Hematopoietic multipotent progenitor cell treated with erythropoietin and hydrocortisone succinate and interleukin-3 and kit ligand, for 17 days (in vitro differentiated cells): Measurements from ENCODE around the gene TPCN1.

ENCODE experiments used
- DNase-seq: peaks from one replicate; pipeline ENCODE4 v3.0.0-alpha.2; 2015; ENCODE audit warnings: low spot score

Gene TPCN1

DNA sequence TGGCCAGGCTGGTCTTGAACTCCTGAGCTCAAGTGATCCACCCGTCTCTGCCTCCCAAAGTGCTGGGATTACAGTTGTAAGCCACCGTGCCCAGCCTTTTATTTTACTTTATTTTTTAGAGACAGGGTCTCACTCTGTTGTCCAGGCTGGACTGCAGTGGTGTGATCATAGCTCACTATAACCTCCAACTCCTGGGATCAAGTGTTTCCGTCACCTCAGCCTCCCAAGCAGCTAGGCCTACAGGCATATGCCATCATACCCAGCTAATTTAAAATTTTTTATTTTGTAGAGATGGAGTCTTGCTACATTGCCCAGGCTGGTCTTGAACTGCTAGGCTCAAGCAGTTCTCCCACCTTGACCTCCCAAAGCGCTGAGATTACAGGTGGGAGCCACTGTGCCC, 3.7 kb downstream of the TPCN1 start:
- no peak for DNase-seq

DNA sequence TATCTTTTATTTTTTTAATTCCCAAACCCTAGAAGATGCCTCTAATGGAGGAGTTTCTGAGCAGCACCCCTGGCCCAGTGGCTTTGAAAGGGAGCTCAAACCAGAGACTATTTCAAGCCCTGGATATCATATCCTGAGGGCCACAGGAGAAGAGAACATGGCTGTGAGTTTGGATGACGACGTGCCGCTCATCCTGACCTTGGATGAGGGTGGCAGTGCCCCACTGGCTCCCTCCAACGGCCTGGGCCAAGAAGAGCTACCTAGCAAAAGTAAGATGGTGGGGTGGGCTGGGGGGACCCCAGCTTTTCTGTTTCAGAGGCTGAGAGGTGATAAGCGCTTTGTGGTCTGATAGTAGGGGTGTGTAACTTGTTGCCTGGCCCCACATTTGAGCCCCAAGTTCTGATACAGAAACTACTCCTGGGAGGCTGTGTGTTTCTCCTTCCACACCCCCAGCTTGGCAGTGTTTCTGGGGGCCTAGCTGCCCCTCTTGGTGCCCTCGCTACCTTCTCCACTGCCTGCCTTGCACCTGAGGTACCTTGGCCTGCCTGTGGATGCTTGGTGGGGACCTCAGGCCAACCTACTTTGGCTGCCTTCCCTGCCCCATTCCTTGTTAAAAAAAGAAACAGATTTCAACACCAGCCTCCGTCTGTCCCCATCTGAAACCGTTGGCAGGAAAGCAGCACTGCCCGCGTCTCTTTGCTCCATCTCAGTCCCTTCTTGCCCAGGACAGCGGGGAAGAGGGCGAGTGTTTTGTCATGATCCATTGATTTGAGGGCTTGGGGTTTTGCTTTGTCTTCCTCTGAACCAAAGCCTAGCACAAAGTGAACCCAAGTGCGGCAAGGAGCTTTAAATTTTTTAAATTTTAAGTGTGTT, 5.7 kb downstream of the TPCN1 start:
- DNase-seq, result no peak

DNA sequence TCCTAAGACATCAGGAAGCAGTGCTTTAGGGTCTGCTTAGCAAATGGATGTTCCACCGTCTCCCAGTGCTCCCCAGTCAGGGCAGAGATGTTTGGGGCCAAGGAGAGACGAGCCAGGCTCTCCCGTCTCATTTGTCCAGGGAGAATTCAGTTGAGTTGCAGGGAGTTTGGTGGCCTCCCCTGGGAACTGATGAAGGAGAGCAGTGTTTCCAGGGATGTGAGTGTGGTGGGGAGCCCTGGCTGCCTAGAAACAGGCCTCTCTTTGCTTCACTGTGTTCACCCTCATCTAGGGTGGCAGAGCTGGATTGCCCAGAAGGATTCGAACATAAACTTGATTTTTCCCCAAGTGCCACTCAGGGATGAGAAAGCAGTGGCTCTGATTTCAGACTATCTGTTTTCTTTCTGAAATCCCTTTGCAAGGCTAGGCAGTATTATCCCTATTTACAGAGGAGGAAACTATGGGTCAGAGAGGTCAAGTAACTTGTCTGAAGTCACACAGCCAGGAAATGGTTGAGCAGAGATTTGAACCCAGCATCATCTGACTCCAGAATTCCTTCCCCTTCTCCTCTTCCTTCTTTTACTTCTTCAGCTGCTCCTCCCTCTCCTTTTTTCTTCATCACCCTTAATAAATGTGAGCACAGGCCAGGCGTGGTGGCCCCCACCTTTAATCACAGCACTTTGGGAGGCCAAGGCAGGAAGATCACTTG, 6.6 kb downstream of the TPCN1 start:
- no peak for DNase-seq

DNA sequence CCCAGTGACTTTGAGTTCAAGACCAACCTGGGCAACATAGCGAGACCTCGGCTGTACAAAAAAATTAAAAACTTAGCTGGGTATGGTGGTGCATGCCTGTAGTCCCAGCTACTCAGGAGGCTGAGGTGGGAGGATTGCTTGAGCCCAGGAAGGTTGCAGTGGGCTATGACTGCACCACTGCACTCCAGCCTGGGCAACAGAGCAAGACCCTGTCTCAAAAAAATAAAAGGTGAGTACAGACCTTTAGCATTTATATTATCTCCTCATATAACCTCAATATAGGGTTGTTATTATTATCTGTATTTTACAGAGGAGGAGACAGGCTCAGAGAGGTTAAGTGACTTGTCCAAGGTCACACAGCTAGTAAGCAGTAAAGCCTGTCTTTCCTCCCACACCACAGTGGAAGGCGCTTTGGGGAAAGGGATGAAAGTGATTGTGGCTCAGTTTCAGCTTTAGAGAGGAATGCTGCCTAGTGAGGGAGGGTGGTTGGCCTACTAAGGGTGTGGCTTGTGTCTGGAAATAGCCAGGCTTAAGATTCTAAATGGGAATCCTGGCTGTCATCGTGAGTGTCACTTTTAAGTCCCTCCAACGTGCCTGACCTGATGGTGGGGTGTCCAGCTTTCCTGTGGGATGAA, 7.2 kb downstream of the TPCN1 start:
- no peak for DNase-seq

DNA sequence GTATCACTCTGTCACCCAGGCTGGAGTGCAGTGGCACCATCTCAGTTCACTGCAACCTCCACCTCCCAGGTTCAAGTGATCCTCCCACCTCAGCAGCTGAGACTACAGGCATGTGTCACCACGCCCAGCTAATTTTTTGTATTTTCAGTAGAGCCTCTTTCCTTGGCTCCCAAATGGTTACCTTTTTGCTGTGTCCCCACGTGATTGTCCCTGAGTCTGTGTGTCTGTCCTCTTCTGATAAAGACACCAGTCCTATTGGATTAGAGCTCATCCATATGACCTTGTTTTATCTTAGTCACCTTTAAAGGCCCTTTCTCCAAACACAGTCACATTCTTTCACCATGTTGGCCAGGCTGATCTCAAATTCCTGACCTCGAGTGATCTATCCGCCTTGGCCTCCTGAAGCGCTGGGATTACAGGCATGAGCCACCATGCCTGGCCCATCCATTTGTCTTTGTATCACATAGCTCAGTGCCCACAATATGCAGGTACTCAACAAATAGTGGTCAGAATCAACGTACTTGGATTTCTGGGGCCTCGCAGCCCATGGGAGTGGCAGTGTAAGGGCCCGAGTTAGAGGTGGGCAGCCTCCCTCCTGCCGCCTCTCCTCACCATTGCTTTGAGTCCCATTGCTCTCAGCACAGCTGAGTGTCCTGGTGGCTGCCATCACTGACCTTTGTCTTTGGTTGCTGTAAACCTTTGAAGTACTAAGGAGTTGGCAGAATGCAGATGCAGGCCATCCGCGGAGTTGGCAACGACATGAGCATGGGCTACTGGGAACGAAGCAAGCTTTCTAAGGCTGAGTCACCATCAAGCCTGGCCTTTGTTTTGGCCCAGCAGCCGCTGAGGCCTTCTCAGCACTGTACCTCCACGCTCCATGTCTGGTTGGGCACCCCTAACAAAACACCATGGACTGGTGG, 9.3 kb downstream of the TPCN1 start:
- DNase-seq, result no peak

DNA sequence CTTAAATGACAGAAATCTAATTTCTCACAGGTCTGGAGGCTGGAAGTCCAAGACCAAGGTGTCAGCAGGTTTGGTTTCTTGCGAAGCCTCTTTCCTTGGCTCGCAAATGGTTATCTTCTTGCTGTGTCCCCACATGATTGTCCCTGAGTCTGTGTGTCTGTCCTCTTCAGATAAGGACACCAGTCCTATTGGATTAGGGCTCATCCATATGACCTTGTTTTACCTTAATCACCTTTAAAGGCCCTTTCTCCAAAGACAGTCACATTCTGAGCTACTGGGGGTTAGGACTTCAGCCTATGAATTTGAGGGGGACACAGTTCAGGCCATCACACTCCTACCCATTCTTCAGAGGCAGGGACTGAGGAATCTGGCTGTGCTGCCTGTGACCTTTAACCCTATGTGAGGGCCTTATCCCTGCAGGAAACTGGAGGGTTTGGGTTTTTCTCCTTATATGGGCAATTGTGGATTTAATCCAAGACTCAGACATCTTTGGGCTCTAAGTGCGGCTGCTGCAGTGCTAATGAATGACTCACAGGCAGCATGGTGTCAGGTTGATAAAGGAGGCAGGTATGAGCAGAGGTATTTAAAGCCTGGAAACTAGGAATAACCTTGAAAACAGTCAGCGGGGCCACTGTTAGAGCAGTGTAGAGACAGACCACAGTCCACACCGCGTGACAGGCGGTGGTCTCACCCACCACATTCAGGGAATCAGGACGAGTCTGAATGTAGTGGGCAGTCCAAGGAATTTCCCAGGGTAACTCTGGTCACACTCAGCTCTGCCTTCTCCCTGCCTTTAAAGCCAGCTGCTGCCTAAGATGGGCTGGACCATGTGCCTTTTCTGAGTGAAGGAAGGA, 10.2 kb downstream of the TPCN1 start:
- peak; percentile 69 for DNase-seq

DNA sequence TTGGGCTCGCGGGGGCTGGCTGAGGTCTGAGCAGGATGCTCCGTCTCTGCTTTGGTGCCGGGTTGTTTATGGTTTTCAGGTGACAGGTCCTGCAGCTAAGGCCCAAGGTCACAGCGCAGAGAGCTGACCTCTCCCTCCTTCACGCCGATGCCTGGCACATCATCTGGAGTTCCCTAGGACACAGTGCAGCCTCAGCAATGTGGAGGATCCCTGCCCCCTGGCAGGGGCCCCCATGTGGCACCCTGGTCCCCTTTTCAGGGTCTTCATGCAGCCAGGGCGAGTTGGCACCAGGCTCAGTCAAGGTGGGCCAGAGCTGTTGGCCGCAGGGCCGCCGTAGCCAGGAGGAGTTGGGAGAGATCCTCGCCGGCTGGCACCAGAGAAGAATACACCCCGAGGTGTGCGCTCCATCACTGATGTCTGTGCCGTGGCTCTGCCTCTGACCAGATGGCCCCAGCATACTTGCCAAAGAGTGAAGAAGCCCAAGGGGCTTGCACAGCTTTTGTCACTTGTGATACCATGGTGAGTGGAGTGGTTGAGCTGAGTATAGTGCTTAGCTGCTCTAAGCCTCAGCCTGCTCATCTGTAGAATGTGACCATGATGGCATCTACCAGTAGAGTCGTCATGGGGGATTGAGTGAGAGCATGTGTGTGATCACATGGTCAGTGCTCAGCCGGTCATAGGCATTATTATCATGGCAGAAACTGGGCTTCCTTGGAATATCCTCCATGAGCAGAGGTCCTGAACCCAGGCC, 11.0 kb downstream of the TPCN1 start:
- no peak for DNase-seq

DNA sequence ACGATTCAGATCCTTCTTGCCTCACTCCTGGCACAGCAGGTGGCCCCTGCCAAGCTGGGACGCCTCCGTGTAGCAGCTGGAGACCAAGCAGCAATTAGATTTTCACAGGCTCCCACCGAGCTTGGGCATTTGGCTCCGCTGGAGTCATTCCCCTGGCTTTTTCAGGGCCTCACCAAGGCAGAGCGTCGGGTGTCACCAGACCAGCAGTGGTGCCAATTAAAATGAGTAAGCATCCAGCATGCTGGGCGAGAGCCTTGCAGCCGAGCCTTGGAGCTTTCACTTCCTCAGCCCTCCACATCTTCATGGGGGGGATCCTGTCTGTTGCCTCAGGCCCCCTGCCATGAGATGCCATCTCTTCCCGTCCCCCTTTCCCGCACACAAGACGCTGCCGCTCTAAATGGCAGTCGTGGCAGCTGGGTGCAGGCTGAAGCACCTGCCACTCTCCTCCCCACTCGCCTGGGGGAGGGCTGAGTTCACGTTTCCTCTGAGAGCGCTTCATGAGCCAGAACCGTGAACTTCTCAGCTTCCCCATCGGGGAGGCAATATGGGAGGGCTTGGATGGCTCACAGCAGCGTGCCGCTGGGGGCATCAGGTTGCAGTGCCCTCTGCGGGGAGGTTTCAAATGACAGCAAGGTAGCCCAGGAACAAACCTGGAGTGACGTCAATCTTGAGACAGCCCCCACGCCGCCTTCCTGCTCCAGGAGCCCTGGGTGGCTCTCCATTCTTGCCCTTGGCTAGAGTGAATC, 11.7 kb downstream of the TPCN1 start:
- DNase-seq, result peak; percentile 90

DNA sequence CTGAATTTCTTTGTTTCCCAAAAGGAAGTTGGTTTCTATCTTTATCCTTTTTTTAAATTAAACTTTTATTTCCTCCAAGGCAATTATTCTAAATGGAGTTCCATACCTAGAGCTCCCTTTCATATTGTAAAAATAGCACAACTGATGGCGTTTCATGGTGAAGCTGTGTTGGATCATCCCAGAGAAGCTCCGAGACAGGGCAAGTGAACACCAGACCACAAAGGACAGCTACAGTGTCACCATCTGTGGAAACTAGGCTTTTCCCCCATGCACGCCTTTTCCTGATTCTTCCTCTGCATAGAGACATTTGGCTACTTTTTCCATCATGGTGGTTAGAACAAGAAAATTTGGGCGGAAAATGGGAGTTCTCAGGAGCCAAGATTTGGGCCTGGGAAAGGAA, 12.7 kb downstream of the TPCN1 start:
- no peak for DNase-seq

DNA sequence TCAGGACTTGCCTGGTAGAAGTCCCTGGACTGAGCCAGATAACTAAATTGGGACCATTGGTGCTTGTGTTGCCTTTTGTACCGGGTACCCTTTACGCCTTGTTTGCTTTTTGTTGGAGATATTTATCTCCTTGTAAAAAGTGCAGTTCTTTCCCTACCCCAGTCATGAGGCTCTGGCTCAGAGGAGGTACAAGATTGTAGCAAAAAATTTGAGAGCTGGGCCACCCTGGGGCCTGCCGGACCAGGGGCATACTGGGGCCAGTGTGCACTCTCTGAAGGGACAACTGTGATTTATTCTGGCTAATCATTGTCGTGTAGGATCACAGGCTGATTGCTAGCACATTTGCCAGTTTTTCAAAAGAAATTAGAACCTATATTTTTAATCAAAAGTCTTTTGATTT, 13.2 kb downstream of the TPCN1 start:
- no peak for DNase-seq

DNA sequence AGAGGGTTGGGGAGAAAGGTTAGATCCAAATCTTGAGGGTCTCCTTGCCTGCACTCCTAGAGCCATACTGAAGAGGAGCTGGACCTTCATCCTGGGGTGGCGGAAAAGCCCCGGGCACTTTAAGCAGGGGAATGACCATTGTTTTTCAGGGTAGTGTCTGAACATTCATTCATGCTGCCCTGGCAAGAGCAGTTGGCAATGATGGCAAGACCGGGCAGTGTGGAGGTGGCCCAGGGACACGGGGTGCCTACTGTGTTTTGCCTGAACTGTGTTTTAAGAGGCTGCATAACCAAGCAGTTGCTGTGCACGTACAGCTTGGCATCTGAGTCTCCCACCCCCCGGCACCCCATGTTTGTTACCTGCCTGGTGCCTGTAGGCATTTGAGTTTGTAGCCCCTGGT, 14.7 kb downstream of the TPCN1 start:
- DNase-seq, result no peak

DNA sequence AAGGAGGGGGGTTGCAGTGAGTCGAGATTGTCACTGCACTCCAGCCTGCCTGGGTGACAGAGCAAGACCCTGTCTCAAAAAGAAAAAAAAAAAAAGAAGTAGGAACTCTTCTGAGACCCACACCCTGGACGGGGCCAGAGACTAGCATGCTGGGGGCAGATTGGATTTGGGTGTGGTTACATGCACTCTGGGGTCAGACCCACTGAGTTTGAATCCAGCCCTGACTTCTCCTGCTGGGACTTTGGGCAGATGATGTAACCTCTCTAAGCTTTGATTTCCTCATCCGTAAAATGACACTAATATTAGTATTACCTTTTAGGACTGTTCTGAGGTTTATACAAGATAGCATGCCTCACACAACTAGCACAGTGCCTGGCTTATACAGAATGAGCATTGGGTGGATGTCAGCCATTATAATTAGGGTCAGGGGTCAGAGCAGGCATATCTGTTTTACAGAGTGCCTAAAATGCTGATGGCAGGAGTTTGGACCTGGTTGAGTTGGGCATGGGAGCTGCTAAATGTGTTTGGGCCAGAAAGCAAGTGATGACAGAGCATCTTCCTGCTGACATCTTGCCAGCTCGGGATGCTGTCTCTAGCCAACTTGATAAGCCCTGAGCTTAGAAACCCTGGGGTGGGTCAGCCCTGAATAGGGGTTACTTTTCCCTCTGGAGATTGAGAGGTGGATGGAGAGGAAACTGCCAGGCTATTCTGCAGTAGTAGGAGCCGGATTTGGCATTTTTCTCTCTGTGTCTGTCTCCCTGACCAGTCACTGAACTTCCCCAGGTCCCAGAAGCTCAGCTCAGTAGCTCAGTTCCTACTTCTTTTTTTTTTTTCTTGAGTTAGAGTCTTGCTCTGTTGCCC, 15.5 kb downstream of the TPCN1 start:
- DNase-seq, result peak; percentile 88

DNA sequence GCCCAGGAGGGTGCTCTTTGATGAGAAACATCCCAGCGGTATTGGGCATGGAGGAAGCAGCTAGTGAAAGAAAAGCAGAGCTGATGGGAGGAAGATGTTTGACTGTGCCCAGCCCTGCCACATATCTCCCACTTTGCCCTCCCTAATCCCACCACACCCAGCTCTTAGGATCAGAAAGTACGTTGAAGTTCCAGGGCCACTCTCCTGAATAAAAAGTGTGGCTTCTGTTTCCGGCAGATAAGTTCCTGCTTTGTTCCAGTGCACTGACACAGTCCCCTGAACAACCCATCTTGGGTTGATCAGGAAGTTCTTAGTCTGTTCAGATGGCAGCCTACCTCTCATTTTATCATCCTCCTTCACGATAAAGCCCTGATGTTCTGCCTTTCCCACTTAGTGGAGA, 16.5 kb downstream of the TPCN1 start:
- peak; percentile 39 for DNase-seq

DNA sequence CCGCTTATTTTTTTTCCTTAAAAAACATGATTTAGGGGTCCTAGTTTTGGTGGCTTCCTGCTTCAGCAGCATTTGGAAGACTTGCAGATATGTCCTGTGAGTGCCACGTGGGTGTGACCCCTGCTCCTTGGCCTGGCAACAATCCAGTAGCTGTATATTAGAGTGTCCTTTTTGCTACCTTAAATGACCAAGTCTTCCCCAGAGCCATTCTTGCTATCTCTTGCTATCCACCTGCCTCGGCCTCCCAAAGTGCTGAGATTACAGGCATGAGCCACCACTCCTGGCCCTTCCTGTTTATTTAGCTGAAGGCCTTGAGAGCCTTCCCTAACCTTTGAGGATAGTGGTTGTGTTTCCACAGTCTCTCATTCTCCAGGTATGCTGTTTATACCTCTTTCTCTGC, 17.0 kb downstream of the TPCN1 start:
- peak; percentile 77 for DNase-seq

DNA sequence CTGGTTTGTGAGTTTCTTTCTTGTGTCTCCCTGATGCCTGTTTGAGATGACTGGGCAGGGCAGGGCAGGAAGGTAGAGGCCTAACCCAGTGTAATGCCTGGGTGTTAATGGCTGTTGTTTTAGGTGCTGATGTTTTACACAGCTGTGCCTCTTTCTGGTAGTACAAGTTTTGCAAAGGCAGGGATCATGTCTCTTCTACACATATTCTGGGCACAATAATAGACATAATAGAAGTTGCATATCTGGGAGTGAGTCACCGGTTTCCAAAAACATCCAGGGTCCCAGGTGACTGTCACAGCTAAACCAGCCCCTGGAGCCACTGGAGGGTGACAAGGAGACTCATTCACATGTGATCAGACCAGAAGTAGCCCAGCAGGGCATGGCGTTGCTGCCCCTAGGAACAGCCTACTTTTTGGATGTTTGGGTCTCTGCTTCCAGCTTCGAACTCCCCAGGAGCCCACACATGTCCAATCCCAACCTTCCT, 18.1 kb downstream of the TPCN1 start:
- no peak for DNase-seq

DNA sequence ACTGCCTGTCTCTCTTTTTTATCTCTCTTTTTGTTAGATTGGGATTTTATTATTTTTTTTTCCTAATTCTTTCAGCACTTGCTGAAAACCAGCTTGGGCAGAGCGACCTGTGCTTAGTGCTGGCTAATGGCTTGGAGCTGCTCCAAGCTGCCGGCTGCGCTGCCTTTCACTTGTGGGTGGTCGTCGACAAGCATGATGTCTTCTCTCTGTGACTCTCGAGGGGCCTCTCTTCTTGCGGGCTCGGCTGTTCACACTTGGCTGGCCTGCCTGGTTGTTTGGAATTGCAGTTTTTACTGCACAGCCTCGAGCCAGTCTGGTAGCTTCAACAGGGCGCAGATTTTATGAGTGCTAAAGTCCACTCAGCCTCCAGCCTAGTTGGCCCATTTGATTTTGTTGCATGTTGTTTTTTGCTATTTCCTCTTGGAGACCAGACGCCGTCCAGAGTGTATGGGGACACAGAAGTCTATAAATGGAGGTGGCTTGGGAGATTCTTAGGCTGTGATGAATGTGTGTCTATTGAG, 18.6 kb downstream of the TPCN1 start:
- DNase-seq, result no peak

DNA sequence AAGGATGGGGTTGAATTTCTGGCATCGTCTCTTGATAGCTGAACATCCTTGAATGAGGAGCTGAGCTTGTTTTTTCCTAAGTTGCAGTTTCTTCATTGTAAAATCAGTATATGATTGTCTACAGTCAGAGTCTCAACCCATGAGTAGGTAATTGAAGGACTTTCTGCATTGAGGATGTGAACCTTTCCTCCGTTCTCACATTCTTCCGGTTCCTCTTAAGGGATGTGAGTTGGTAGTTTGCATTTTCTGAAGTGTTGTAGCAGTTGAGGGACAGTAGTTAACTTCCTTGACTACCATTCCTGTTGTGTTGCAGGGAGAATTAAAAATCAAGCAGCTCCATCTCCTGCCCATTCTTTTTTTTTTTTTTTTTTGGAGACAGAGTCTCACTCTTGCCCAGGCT, 19.1 kb downstream of the TPCN1 start:
- DNase-seq, result no peak
